GM19023 (cell line): ENCODE results near the gene RMRP.

Experiments used
- ATAC-seq: cut with Tn5 transposase; IDR thresholded peaks from one replicate; pipeline ENCODE4 v1.9.1; 2021; ENCODE audit warnings: mild to moderate bottlenecking, moderate library complexity; ENCODE audit not compliant: unreplicated experiment

Gene RMRP

DNA sequence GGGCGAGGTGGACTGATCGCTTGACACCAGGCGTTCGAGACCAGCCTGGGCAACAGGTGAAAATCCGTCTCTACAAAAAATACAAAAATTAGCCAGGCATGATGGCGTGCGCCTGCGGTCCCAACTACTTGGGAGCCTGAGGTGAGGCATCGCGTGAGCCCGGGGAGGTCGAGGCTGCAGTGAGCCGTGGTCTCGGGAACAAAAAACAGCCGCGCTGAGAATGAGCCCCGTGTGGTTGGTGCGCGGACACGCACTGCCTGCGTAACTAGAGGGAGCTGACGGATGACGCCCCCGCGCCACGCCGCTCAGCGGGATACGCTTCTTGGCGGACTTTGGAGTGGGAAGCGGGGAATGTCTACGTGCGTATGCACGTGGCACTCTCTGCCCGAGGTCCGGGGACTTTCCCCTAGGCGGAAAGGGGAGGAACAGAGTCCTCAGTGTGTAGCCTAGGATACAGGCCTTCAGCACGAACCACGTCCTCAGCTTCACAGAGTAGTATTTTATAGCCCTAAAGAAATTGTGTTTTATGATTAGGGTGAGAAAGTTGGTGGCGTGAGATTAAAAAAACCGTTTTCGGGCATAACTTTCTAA is at the start of gene RMRP:
Gene RMRP (minus strand): TSS at position 474 of the 591 bp plus-strand sequence.
- ATAC-seq, result peak; percentile 85

DNA sequence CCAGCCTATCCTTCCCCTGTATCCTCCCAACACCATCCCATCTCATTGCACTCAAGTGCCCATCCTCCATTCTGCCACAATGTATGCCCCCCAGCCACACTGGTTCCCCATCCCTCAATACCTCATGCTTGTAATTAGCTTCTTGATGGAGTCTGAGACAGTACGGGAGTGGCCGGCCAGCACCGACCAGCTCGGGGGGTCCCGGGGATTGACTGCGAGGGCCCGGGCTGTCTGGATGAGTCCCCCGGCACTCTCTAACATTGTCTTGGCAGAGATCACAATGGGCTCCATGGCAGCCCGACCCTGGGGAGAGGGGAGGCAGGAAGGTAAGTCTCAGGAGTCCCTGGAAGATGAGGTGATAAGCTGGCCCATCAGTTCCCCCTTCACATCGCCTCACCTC is 49.1 kb upstream of the RMRP start:
- no peak for ATAC-seq

DNA sequence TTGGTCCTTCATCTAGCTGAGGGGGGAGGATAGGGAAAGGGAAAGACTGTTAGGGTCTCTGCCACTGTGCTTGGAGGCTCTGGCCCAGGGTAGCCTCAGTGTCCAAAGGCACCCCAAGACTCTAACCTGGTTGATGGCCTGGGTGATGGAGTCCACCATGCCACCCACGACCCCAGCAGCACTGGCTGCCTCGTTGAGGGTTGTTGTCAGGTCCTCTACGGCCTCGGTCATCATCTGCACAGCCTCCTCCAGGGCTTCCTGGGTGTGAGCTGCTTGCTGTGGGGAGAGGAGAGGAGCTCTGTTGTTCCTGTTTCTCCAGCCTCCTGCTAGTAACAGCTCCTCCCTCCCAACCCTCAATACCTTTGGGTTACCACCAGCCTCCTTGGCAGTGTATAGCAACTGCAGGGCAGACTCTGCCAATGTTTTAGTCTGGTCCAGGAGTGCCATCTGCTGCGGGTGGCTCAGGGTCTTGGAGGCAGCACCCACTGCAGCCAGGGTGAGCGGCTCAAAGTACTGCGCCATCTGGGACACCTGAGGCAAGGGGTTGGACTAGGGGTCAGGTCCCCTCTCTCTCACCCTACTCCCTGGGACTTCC is 48.1 kb upstream of the RMRP start:
- no peak for ATAC-seq

DNA sequence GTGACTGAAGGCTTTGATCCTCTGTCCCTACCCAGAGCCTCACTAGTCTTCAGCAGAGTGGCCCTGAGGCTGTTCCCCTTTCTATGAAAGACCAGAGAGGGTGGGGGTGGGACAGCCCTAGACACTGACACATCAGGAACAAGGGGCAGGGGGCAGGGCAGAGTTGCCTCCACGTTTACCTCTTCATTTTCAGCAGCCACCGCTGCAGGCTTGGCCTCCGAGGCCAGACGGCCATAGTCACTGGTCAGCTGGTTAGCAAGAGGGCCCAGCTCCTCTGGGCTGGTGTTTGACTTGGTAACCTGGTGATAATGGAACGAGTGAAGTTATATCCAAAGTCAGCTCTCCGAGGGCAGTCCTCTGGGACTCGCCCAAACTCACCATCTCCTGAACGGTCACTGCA is 47.6 kb upstream of the RMRP start:
- ATAC-seq, result no peak

DNA sequence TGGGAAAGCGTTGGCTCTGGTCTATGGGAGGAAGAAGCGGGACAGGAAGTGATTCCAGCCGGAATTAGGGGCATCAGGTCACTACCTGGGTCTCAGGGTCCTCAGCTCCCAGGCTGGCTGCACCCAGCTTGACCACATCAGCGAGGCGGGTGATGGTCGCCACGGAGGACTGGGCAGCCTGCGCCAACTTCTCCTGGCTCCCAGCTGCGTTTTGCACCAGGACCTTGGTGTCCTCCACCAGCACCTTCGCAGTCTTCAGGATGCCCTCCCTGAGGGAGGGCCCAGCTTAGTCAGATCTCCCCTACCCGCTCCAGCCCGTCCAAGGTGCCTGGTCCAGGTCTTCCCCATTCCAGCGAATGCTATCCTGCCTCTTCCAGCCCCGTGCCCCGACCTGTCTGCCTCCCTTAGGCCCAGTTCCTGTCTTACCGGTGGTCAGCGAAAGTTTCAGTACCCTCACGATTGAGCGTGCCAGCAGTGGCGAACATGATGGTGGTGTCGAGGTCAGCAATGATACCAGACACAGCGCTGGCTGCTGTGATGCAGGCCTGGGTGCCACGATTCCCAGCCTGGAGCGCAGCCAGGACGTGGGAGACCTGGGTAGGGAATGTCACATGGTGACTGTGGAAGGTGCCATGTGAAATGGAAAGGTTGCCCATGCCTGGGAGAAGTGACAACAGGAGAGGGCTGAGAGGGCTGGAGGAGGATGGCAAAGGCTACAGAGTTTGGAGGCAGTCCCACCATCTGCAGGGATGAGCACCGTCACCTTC is 46.3 kb upstream of the RMRP start:
- ATAC-seq, result no peak

DNA sequence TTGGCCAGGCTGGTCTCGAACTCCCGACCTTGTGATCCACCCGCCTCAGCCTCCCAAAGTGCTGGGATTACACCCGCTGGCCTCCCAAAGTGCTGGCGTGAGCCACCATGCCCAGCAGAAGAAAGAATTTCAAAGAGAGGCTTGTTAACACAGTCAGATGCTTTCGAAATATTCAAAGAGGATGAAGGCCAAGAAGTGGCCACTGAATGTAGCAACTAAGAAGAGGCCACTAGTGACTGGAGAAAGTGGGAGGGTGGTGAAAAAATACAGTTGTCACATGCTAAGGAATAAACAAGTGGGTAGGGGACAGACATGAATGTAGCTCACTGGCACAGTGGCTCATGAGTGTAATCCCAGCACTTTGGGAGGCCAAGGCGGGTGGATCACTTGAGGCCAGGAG is 44.9 kb upstream of the RMRP start:
- no peak for ATAC-seq

DNA sequence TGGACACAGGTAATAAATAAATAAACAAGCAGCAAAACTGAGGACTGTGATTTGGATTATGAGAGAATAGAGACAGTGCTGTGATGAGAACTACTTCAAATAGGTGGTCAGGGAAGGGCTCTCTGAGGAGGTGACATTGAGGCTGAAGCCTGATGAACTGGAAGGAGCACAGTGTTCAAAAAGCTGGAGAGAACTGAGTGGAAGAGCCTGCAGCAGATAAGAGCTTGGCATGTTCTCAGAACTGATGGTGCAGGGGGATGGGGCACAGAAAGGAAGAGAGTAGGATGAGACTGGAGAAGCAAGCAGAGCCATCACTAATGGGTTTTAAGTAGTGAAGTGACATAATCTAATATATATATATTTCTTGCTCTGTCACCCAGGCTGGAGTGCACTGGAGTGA is 43.1 kb upstream of the RMRP start:
- ATAC-seq, result no peak

DNA sequence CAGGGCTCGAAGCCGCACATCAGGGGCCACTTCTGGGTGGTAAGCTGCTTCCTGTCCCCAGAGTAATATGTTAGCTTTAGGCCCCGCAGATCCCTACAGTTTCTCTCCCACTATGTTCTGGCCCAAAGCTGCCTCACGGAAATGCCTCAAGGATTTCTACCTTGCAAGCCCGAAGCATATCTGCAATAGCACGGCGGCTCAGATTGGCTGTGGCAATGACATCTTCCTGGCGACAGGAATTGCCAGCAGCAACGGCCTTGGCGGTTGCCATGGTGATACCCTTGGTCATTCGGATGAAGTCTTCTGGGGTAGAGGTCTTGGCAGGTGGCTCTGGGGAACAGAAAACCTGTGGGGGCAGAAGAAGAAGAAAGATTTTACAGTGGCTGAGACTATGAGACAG is 42.2 kb upstream of the RMRP start:
- ATAC-seq, result no peak

DNA sequence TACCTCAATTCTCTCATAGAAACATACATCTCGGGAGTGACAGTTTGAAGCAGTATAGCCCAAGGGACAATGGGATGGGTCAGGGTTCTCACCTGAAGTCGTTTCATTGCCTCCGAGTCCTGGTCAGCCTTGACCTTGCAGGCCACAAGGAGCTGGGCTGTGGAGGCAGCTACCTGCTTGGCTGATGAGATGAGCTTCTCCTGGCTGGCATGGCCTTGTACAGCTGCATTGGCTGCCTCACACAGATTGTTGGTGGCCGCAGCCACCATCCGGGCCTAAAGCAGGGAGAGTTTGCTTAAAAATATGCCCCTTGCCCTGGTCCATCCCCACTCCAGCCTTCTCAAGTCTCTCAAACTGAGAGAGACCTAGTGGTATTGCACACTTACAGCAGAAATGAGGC is 40.4 kb upstream of the RMRP start:
- ATAC-seq, result no peak

DNA sequence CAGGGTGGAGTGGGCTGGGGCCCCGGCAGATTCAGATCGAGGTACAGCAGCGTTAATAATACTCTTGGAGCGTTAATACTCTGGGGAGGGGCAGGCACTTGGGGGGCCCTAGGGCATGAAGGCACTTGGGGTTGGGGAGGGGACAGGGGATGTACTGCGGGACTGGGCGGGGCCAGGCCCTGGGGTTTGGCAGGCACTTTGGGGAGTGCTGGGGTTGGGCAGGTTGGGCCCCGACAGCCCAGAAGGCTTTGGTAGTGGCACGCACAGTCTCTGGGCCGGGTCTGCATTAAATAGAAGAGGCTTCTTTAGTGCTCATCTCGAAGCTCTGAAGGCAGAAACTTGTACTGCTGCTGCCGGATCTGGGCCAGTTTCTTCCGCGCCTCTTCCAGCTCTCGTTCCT is 39.7 kb upstream of the RMRP start:
- ATAC-seq, result no peak

DNA sequence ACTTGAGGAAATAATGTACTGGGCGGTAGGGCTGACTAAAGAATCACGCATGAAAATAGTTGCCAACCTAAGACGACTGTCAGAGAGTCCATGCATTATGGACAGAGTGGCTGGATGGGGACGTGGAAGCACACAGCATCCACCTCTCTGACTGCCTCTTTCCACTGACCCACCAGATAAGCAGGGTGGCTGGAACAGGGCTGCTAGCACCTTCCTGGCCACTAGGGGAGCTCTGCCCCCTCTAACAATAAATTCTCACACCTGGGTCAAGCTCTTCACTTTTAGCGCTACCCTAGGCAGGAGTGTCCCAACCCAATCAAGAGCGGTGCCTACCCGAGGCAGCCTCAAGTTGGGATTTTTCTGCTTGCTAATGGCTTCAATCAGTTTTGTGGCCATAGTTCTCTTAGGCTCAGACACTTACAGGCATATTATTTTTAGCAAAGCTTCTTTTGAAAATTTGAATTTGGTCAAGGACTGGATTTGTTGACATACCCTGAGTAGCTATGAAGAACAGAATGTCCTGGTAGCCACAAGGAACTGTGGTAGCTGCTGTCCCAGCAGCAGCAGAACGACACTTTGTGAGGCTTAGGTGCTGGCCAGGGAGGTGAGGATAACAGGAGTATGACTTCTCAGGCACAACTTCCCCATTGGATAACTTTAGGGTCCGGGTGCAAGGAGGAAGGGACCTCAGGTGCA is 38.8 kb upstream of the RMRP start:
- ATAC-seq, result peak; percentile 73

DNA sequence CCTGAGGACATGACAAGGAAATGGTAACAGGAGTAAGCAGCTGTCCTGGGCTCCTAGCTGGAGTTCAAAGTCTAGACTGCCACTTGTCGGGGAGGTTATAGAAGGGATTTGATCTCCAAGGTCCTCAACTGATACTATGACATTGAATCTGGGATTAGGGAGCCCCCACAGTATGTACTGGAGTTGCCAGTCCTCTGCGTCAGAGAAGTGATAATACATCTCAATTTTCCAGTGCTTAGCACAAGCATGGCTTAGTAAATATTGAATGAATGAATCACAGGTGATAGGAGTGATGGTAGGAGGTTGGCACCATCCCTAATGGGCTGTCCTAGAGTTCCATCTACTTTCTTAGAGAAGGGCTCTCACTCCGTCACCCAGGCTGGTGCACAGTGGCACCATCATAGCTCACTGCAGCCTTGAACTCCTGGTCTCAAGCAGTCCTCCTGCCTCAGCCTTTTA is 38.2 kb upstream of the RMRP start:
- ATAC-seq, result no peak

DNA sequence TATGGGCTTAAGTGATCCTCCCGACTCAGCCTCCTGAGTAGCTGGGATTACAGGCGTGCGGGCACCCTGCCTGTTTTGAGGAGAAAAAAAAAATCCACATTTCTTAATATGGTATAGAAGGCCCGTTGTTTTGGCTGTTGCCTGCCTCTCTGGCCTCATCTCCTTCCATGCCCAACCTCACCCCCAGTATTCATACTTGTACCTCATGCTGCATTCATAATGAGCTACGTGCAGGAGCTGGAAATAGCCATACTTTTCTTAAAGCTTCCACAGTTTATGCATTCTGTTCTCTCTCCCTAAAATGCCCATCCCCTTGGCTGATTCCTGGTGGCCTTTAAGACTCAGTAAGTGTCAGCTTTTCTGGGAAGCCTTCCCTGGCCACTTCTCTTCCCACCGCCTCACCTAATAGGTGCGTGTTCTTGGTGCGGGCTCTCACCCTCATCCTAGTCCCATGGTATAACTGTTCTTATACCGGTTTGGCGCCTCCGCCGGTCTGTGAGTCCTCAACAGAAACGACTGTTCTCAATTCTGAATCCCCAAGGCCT is 34.0 kb upstream of the RMRP start:
- ATAC-seq, result no peak

DNA sequence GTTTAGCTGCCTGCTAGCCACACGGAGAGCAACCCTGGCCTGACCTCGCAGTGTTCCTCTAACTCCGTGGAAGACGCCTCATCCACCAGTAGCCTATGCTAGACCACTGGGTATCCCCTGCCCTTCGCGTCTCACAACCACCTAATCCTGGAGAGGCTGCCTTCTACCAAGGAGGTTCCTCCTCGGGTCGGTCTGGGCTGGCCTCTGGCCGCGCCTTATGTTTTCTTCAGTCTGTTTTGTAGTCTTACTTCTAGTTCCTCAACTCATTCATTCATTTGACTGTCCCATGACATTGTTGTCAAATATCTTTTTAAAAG is 33.5 kb upstream of the RMRP start:
- no peak for ATAC-seq

DNA sequence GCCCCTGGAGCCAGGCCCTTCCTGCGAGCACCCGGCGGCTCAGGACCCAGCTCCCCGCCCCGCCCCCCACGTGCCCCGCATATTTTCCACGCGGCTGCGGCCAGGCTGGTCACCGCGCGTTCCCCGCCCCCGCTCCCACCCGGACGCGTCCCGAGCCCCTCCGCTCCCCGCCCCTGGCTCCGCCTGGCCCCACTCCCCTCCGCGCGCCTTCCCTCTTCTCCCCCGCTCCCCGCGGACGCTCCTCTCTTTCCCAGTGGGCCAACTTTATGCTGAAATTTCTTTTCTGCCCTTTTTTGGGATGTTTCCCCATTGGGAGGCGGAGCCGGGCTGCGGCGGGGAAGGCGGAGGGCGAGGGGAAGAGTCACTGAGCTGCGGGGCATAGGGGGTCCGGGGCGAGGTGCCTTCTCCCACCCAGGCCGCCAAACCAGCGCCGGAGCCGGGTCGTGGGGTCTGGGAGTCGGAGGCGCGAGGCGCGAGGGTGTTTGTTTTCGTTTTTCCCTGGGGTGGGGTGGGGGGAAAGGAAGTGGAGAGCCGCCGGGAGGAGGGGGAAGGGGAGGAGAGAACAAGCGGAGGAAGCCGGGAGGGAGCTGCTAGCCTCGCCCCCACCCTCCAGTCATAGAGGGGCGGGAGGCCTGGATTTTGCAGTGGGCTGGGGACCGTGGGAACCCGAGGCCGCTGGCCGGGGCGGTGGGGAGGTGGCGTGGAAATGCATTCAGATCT is 33.0 kb upstream of the RMRP start:
- no peak for ATAC-seq

DNA sequence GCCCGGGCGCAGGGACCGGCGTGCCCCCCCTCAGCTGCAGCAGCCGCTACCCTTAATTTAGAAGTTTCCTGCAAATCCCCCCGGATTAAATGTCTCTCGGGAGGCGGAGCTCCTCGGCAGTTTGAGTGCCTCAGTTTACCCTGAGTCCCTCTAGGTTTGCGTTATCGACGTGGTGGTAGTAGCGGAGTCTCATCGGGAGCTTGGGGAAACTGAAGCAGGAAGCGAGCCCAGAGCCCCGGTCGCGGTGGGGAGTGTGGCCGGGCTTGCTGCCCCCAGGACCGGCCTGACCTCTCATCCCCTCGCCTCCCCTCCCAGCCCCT is 32.4 kb upstream of the RMRP start:
- no peak for ATAC-seq

DNA sequence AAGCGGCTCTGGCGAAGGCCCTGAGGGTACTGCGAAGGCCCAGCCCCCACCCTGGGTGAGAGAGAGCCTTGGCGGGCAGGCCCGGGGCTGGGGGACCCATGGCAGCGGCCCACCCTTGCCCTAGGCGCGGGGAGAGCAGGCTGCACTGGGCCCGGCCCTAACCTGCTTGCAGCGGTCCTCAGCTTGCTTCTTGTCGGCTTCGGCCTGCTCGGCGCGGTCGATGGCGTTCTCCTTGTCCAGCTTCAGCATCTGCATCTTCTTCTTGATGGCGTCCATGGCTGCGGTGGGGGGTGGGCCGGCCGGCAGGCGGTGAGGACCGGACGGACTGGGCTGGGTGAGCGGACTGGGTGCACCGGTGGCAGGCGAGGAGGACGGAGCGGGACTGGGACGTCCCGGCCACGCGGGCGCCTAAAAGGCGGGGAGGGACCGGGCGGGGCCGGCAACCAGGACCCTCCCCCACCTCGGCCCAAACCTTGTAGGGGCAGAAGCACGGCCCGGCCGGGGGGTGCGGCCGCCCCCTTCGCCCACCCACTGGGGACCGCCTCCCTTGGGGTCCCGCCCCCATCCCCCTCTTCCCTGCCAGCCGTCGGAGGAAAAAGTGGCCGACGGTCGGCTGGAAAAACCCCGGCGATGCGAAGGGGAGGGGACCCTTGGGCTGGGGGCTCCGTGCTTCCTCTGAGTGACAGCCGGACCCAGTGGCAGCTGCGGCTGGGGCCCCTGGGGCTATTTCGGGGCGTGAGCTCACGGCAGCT is 31.9 kb upstream of the RMRP start, which contains the start of gene TPM2:
Gene TPM2 (minus strand): TSS at position 384 of the 752 bp plus-strand sequence. CDS start 108 bp downstream, at position 276.
- no peak for ATAC-seq

DNA sequence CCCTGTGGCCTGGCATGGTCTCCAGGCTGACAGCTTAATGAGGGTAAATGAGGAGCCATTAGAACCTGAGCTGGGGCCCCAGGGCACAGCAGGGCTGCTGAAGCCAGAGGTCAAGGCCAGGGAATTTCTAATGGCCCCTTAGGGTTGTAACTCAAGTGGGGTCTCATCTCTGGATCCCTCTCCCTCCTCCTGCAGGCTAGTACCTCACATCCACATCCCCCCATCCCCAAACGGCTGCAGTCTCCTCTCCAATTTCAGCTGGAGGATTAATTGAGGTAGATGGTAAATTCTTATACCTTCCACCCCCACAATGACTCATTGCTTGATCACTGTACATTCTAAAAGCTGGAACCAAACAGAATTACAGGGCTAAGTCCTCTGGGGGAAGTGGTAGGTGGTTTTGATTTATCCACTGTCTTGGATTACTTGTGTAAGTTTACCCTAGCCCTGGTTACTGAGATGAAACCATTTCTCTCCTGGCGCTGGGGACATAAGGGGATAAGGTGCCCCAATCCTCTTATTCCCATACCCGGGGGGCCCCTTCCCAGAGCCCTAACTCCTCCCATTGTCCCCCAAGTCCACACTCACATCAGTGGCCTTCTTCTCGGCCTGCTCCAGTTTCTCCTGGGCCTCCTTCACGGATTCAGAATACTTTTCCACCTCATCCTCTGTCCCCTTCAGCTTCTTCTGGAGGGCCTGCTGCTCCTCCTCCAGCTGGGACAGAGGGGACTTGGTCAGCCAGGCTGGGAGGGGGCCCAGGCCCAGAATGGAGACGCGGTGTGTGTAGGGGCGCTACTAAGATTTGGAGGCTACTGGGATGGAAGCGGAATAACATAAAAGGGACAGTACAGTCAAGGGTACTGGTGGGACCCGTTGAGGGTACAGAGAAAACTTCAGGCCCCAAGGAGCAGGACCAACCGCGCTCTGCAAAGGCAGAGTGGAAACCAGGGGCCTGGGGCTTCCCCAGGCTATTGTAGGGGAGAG is 31.0 kb upstream of the RMRP start:
- no peak for ATAC-seq

DNA sequence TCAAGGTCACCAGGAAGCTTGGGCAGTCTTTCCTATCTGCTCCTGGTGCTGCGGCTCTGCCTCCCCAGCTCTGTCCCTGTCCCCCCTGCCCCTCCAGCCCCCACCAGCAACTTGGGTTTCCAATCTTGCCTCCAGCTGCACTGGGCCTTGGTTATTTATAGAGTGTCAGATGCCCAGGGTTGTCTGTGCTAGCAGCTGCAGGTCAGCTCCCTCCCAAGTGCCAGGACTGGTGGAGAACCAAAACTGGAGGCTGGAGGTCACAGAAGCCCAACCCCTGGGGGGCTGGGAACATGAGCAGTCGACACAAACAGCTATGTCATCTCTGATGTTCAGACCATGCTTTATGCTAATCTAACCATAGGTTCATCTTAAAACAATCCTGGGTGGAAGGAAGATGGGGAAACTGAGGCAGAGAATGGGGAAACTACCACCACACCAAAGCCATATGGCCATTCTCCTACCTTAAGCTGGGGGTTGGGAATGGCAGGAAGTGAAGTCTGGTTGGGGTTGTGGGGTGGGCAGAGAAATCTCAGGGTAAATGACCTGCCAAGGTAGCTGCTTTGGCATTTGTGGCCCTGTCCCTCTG is 30.2 kb upstream of the RMRP start:
- no peak for ATAC-seq
